Measurements from ENCODE around the gene MAIP1. TPM values are rescaled to one million over a fixed set of nuclear protein-coding genes. Genes with fewer than 3 reads are reported as not detected.
A peak's percentile ranks its signal among the peaks of the same experiment; 100 is the strongest.

The MAIP1 gene
- total and polyA plus RNA-seq, 9 of the 15 experiments (the other 6 are each of a cell fraction or from before 2014, with no cell fraction given), result 3.6 to 30.0 (median 24.5) TPM

DNA sequence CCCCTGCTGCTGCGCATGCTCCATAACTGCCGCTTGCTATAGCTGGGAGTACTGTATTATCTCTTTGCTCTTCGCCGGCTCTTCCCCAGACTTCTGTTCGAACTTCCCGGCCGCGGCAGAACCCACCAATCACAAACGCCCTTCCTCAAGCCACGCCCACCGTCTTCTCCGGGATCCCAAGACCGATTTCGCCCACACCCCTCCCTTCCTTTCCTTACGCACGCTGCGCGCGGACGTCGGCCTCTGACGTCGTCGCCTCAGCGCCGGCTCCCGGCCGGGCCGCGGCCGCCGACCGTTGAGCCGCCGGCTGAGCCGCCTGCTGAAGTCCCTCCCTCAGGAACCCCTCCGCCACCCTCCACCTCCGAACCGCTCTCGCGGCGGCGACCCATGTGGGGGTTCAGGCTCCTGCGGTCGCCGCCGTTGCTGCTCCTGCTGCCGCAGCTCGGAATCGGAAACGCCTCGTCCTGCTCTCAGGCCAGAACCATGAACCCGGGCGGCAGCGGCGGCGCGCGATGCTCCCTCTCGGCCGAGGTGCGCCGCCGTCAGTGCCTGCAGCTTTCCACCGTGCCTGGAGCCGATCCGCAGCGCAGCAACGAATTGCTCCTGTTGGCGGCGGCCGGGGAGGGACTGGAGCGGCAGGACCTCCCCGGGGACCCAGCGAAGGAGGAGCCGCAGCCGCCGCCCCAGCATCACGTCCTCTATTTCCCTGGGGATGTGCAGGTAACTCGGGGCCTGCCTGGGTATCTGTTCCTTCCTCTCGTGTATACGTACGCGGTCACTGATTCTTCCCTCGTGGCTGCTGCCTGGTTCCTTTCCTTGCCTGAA lies 44.1 kb upstream of the MAIP1 start, which contains the start of gene C2orf69 (continued):
- TF ChIP-seq, protein P1, sequence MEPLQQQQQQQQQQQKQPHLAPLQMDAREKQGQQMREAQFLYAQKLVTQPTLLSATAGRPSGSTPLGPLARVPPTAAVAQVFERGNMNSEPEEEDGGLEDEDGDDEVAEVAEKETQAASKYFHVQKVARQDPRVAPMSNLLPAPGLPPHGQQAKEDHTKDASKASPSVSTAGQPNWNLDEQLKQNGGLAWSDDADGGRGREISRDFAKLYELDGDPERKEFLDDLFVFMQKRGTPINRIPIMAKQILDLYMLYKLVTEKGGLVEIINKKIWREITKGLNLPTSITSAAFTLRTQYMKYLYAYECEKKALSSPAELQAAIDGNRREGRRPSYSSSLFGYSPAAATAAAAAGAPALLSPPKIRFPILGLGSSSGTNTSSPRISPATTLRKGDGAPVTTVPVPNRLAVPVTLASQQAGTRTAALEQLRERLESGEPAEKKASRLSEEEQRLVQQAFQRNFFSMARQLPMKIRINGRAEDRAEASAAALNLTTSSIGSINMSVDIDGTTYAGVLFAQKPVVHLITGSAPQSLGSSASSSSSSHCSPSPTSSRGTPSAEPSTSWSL (CRISPR knock-in tag; IDR thresholded peaks at IDR 0.05; ENCODE audit: borderline replicate concordance), result no peak
- TF ChIP-seq HNRNPLL (IDR thresholded peaks at IDR 0.05; ENCODE audit: low read depth, low read length, poor library complexity, severe bottlenecking), result peak; percentile 92
- TF ChIP-seq, protein P2, sequence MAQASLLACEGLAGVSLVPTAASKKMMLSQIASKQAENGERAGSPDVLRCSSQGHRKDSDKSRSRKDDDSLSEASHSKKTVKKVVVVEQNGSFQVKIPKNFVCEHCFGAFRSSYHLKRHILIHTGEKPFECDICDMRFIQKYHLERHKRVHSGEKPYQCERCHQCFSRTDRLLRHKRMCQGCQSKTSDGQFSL (CRISPR knock-in tag; IDR thresholded peaks at IDR 0.05), result no peak
- TF ChIP-seq, protein P2 (tag; IDR thresholded peaks at IDR 0.05), result no peak
- no peak for TF ChIP-seq MEIS2 (IDR thresholded peaks at IDR 0.05; ENCODE audit: partially characterized antibody)
- no peak for TF ChIP-seq ZNF77 (CRISPR knock-in tag; IDR thresholded peaks at IDR 0.05)
- no peak for TF ChIP-seq DDX20 (tag; IDR thresholded peaks at IDR 0.05; ENCODE audit: low read depth)
- peak; percentile 83 for TF ChIP-seq SUPT5H (IDR thresholded peaks at IDR 0.05)
- peak; percentile 41; the same call in 1 of the 2 replicates for TF ChIP-seq LCOR (CRISPR knock-in tag; IDR thresholded peaks at IDR 0.05)
- TF ChIP-seq ARID2 (IDR thresholded peaks at IDR 0.05), result no peak
- TF ChIP-seq ARNT (IDR thresholded peaks at IDR 0.05), result no peak
- TF ChIP-seq NELFE (IDR thresholded peaks at IDR 0.05; ENCODE audit: insufficient read depth, insufficient read length), result no peak
- TF ChIP-seq FOSL1 (tag; conservative IDR thresholded peaks at IDR 0.05), result 0 out of 2 replicates have a peak, but pooled peaks have one; percentile 41
- no peak for TF ChIP-seq ZNF311 (CRISPR knock-in tag; IDR thresholded peaks at IDR 0.05)
- TF ChIP-seq, protein P3, sequence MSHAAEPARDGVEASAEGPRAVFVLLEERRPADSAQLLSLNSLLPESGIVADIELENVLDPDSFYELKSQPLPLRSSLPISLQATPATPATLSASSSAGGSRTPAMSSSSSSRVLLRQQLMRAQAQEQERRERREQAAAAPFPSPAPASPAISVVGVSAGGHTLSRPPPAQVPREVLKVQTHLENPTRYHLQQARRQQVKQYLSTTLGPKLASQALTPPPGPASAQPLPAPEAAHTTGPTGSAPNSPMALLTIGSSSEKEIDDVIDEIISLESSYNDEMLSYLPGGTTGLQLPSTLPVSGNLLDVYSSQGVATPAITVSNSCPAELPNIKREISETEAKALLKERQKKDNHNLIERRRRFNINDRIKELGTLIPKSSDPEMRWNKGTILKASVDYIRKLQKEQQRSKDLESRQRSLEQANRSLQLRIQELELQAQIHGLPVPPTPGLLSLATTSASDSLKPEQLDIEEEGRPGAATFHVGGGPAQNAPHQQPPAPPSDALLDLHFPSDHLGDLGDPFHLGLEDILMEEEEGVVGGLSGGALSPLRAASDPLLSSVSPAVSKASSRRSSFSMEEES (CRISPR knock-in tag; IDR thresholded peaks at IDR 0.05), result no peak
- TF ChIP-seq SMARCE1 (IDR thresholded peaks at IDR 0.05), result no peak

All from K562 (cell line).